ENCODE measurements around the gene RPRD1B.
"Not testable (repeated sequence)": the region's sequence is repeated elsewhere in the genome, so short reads cannot be mapped to it uniquely, and the experiment has no call there.

RPRD1B gene

DNA sequence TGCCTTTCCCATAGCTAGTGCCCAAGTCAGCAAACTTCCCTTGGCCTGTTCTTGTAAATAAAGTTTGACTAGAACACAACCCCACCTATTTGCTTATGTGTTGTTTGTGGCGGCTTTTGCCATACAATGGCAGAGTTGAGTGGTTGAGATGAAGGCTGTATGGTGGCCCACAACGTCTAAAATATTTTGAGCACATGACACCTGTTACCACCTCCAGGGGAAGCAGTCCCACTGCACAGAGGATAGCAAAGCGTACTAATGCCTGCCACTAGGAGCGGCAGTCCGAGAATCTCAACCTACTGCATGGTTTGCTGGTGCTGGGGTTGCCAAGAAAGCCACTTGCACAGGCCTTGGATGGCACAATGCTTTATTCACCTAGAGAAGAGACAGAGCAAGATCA, 72.9 kb downstream of the RPRD1B start:
- no peak for DNase-seq (ENCODE audit: low read depth)

DNA sequence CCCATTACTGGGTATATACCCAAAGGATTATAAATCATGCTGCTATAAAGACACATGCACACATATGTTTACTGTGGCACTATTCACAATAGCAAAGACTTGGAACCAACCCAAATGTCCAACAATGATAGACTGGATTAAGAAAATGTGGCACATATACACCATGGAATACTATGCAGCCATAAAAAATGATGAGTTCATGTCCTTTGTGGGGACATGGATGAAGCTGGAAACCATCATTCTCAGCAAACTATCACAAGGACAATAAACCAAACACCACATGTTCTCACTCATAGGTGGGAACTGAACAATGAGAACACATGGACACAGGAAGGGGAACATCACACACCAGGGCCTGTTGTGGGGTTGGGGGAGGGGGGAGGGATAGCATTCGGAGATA, 73.8 kb downstream of the RPRD1B start:
- DNase-seq (ENCODE audit: low read depth): not testable (repeated sequence)

DNA sequence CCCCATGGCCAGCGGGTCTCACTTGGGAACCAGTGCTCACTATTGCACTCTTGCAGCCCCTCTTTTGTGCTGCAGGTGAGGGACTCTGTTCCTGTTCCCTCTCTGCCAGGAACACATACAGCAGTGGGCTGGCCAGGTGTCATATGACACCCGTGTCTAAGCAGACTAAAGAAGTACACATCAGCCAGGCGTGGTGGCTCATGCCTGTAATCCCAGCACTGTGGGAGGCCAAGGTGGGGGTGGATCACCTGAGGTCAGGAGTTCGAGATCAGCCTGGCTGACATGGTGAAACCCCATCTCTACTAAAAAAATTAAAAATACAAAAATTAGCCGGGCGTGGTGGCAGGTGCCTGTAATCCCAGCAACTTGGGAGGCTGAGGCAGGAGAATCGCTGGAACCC, 74.4 kb downstream of the RPRD1B start:
- not testable (repeated sequence) for DNase-seq (ENCODE audit: low read depth)

DNA sequence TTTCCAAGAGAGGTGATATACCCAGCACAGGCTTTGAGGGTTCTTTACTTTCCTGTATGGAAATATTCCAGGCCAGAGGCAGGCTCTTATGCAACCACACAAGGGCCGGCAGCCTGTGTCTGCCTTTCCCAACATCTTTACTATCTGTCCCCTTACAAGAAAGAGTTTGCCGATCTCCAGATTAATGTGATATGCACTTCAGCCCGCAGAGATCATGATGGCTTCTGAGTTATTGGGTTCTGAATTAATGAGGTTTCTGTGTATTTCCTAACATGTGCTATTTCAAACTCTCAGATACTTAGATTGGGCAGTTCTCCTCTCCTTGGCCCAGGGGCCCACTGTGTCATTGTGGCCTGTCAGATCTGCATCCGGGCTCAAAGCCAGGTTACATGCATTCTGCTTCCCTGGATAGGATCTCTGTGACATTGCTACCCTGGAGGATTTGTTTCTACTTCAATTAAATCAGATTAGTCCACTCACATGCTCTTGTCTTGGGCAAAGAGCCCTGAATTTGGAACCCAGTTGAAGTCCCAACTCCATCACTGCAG, 75.0 kb downstream of the RPRD1B start:
- DNase-seq (ENCODE audit: low read depth): peak; percentile 76

DNA sequence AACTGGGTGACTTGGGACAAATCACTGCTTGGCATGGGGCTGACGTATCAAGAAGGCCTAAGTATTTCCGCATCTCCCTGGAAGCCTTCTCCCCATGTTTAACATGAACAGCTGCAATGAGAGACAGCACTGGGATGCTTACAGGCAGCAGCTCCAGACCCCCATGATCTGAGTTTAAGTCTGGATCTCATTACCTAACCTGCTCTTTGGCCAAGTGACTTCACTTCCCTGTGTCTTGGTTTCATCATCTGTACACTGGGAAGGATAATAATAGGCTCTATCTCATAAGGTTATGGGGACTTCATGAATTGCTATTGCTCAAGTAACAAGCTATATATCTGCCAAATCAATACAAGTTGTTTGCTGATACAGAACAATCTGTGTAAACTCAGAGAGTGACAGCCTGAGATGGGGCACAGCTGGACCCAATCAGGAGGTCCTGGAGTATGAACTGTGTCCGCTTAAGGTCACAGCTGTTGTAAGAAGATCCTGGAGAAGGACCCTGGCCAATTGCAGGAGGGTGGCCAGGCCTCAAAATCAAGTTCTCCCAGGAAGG, 75.5 kb downstream of the RPRD1B start:
- DNase-seq (ENCODE audit: low read depth): peak; percentile 52

DNA sequence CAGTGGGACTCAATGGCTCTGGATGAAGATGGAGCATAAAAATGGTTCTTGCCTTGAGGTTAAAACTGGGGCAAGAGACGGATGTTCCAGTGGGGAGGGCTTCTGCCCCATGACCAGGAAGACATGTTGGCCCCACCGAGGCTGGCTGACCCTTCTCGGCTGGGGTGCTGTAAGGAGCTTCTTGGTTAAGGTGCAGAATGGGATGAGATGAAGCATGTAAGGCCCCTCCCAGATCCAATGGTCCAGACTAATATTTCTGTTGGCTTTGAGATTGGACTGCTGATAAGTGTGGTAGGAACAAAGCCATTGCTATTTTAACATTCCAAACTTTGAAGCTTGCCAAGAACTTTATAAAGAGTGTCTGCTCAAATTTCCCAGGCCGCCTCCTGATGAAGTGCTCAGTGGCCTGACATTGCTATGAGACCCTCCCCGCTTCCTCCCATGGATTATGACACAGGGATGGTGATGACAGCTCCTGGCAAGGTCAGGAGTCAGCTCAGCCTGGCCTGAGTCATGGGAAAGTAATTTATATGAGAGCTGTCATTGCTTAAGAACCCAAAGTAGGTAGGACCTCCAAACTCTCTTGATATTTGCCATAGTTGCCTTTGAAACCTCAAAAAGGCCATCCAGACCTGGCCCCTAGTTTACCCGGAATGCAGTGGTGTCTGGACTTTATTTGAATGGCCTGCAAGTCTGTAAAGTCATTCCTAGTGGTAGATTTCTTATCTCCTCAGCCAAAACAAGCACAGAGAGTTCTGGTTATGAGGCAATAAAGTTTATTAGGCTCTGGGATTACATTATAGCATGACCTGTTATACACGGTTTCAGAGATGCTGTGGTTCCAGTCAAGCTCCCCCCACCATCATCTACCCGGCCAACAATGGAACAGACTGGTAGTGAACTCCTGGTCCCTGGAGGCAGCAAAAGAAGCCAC, 76.3 kb downstream of the RPRD1B start:
- peak; percentile 100 for DNase-seq (ENCODE audit: low read depth)

DNA sequence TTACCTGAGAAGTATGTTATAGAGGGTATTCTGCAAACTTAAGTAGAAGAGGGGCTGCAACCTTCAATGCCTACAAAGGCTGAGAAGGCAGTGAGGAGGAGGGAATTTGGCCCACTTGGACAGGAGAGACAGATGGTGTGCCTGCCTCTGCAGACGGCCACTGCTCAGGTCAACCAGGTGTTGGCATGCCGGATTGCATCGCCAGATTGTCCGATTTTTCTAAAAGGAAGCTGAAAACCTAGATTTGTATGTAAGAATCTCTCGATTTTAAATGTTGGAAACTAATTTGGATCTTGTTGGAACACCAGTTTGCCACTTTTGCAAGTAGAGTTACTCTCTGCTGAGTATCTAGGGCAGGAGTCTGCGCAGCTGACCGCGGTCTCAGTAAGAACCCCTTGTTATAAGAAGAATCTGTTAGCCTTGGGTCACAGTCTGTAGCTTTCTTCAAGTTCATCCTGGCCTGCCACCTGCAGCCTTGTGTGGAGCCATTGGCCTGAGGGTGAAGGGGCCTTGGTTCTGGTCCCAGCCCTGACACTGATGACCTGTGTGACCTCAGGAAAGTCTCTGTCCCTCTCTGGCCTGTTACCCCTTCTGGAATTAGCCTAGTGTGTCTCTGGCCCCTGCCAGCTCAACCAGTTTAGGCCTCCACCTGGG, 77.1 kb downstream of the RPRD1B start:
- no peak for DNase-seq (ENCODE audit: low read depth)

DNA sequence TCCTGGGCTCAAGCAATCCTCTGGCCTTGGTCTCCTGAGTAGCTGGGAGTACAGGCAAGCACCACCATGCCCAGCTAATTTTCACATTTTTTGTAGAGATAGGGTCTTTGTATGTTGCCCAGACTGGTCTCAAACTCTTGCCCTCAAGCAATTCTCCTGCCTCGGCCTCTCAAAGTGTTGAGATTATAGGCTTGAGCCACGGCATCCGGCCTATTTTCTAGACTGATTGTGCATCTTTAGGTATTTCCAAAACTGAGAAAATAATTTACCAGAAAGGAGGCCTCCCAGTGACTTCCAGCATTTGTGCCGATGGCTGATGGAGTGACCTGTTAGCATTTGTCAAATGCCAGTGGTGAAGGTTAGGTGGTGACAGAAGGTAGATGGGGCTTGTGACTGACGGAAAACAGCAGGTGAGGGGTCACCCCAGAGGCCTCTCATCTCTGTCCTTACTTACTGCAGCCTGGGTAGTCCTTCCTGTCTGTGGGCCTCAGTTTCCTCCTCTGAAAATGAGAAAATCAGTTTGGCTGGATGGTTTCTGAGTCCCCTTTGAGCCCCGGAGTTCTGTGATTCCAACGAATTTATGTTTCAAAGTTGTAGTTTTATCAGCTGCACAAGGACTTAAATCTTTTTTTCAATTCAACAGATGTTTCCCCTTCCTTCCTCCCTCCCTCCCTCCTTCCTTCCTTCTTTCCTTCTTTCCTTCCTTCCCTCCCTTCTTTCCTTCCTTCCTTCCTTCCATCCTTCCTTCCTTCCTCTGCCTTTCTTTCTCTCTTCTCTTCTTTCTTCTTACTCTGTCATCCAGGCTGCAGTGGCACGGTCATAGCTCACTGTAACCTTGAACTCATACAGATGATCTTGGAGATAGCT, 78.1 kb downstream of the RPRD1B start:
- DNase-seq (ENCODE audit: low read depth): no peak

DNA sequence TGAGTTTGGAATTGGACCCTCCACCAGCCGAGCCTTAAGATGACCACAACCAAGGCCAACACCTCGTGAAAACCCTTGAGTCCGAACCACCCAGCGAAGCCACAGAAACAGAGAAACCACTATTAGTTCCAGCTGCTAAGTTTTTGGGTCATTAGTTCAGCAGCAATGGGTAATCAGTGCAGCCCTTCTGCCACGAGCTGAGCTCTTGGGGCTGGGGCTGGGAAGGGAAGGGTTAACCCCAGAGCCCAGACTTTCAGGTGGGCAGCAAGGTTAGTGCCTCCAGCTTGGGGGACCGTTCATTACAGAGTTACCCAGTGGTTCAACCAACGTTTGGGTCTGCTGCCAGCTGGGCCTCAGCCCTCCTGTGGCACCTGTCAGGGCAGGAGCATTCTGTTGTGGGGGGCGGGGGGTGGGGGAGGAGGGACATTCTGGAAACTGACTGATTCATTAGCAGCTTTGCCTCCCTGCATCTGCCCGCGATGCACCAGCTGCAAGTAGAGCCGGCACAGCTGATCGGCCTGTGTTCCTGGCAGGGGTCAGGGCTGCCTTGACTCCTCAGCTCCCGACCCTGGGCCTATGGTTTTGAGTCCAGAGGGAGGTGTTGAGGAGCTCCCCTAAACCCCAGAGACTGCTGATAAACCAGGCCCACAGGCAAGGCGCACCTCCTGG, 78.8 kb downstream of the RPRD1B start:
- DNase-seq (ENCODE audit: low read depth): no peak

DNA sequence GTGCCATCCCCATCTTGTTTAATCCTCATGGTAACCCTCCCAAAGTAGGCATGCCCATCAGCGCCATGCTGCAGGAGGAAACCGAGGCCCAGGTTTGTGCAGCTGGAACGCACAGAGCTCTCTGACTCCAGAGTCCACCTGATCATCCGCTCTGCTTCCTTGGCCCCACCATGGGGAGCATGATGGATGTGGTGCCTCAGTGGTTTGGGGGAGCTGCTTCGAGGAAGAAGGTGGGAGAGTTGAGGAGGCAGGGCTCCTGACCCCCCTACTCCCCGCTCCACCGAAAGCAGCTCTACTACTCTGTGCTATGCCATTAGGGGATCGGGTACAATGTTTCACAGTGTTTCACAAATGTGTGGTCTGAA, 79.4 kb downstream of the RPRD1B start:
- no peak for DNase-seq (ENCODE audit: low read depth)

DNA sequence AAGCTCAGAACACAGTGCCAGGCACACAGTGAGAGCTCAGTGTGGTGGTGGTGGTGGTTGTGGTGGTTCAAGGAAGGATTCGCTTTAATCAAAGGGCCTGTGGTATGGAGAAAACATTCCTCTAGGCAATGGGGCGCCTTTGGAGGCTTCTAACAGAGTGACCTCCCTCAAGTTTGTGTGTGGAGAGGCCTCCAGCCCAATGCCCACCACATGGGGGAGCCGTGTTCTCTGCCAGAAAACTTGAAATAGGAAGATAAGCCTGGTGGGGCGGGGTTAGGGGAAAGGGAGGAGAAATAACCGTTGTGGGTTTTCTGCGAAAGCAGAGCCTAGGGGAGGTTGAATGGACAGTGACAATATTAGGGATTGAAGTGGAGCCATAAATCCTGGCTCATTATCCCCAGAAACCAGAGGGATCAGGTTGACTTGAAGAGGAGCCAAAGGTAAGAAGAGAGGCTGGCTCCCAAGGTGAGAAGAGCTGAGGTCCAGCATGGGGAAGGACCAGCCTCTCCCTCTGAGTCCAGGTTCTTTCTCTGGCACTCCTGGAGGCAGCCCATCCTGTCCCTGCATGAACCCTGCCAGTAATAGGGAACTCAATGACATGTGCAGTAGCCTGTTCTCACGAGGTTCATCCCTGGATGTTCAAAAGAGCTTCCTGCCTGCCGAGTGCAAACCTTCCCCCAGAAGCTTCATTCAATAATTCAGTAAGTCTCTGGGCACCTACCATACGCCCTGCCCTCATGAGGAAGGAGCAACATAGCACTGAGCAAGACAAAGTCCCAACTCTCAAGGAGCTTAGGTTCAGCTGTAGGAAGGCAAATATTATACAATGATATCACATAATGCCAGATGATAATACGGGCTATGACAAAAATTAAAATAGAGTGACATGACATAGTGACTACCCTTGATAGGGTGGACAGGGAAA, 80.1 kb downstream of the RPRD1B start:
- DNase-seq (ENCODE audit: low read depth): peak; percentile 52

DNA sequence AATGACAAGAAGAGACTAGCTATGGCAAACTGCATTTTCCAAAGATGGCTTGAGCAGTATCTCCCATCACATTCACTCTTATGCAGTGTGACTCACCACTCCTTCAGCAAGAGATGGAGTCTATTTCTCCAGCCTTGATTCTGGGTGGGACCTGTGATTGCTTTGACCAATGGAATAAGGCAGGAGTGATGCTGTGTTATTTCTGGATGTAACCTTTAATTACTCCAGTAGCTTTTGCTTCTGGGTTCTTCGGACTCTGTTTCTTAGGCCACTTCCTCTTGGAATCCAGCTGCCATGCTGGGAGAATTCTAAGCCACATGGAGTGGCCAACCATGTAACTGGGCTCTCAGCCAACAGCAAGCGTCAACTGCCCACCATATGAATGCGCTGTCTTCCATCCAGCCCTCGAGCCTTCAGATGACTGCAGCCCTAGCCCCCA, 80.8 kb downstream of the RPRD1B start:
- peak; percentile 83 for DNase-seq (ENCODE audit: low read depth)

DNA sequence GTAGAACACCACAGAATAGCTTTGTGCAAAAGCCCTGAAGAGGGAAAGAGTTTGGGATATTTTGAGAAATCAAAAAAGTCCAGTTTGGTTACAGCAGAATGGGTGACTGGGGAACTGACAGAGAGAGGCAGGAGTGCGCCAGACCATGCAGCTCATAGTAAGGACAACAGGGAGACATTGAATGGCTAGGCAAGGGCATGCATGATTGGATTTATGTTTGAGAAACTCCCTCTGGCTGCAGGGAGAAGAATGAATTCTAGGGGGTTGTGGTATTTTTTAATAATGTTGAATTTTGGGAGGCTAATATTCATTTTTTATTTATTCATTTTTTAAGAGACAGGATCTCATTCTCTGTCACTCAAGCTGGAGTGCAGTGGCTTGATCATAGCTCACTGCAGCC, 81.7 kb downstream of the RPRD1B start:
- DNase-seq (ENCODE audit: low read depth): no peak

DNA sequence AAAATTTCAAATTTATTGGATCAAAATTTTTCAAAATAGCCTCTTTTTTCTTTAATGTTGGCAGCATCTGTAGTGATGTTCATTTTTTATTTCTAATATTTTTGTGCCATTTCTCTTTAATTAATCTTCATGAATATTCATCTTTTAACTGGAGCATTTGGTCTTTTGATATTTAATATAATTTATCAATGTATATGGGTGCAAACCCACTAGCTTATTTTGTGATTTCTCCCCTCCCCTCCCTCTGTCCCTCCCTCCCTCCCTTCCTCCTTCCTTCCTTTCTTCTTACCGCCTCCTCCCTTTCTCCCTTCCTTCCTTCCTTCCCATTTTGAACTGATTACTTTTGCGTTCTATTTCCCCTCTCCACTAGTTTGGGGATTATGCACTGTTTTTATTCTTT, 82.3 kb downstream of the RPRD1B start:
- no peak for DNase-seq (ENCODE audit: low read depth)

DNA sequence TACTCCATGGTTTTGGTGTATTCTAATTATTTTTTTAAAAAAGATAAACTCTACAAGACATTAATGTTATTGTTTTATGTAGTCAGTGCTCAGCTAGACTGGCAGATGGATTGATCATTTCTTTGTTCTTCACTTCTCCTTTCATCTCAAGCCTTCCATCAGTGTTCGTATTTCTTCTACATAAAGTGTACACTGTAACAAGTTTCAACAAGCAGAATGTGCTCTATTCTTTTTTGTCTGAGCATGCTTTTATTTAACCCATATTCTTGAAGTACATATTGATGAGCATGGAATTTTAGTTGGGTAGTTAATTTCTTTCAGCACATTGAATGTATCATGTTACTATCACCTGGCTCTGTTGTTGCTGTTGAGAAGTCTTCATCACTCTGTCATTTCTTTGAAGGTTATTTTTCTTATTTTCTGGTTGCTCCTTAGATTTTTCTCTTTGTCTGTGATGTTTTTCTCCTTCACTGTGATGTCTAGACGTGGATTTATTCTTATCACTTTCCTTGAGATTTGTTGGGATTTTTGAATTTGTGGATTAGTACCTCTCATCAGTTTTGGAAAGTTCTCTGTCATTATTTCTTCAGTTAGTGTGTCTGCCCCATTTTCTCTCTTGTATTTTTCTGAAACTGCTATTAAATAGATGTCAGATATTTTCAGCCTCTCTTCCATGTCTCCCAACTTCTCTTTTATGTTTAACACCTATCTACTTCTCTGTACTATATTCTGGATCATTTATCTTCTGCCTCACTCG, 83.0 kb downstream of the RPRD1B start:
- no peak for DNase-seq (ENCODE audit: low read depth)

DNA sequence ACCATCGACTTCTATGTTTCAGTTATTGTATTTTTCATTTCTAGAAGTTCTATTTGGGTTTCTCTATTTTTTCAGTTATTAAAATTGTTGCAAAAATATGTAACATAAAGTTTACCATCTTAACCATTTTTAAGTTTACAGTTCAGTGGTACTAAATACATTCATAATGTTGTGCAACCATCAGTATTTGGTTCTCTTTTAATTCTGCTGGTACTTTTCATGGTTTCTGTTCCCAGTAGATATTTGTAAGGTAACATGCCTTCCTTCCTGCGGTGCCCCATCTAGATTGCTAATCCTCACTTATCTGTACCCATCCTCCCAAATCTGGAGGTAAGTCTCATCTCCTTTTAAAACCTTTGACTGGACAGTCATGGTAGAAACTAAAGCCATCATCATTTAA, 83.7 kb downstream of the RPRD1B start:
- no peak for DNase-seq (ENCODE audit: low read depth)

DNA sequence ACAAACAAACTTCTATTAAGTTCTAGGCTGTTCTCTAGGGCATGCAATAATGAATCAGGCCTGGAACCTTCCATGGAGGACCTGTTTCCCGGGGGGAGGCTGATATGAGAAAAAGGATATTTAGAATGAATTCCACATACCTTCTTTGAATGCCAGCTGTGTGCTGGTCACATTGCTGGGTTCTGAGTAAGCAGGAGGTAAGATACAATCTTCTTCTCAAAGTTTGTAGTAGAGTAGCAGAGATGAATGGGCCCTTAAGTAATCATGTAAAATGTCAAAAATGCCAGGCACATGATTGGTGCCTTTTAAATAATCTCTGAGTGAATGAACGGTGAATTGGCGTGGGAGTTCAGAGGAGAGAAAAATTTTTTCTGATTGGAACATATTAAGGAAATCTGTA, 84.1 kb downstream of the RPRD1B start:
- peak; percentile 94 for DNase-seq (ENCODE audit: low read depth)

DNA sequence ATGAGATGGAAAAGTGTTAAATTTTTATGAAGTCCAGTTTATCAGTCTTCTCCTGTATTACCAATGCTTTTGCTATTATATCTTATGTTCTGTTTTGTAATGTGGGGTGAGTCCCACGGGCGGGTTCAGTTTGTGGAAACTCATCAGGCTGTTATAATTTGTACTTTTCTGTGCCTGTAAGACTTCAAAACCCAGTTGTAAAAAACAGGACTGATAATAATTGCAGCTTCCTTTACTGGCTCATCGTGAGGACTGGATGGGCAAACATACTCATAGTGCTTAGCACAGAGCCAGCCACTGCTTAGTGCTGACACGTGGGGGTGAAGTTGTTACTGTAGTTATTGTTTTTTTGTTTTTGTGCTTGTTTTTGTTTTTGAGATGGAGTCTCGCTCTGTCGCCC, 85.9 kb downstream of the RPRD1B start:
- DNase-seq (ENCODE audit: low read depth): no peak

DNA sequence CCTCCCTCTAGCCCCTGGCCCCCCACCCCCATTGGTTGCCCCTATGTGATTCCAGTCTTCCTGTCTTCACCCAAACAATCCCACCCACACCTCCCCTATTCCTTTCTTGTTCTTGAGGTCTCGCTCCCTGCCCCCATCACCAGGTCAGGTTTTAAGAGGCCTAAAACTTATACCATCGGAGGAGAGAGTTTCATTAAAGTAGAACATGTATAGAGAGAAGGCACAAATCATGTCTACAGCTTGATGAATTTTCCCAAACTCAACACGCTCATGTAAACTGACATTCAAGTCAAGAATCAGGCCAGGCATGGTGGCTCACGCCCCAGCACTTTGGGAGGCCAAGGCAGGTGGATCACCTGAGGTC, 87.1 kb downstream of the RPRD1B start:
- no peak for DNase-seq (ENCODE audit: low read depth)

DNA sequence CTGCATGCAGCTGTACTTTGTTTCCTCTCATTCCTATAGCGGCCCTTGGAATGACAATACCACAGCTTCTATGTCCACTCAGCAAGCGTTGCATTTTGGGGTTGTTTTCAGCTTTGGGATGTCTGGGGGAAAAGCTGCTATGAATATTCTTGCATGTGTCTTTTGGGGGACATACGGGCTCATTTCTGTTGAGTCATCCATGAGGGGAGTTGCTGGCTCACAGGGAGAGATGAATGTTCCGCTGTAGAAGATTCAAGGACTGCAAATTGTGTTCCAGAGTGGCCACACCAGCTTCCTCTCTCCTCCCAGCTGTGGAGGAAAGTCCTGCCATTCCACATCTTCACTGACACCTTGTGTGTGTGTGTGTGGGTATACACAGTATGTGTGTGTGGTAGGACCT, 88.2 kb downstream of the RPRD1B start:
- DNase-seq (ENCODE audit: low read depth): no peak

Data from EH (cell line).